Spleen (tissue), 11 donors: Measurements from ENCODE around the gene ATXN10. TPM values are rescaled to one million over a fixed set of nuclear protein-coding genes. Genes with fewer than 3 reads are reported as not detected.

Experiments used
- DNase-seq: peaks from one replicate; pipeline ENCODE4 v3.0.0-alpha.2; 2020
- H3K27ac ChIP-seq, 8 donors: fragments of 200-600 bp; sonication (generic) in 7 of 8; 1 replicate in 4 of 8; 2 replicates in 4 of 8; pipeline versions ENCODE4 v1.5.0 to v1.8.0; 2016 to 2021; ENCODE audit warnings: inconsistent platforms in 4 of 8, mild to moderate bottlenecking in 4 of 8, moderate library complexity in 1 of 8
- H3K27me3 ChIP-seq, 7 donors: fragments of 200-600 bp; sonication (generic) in 6 of 7; replicated peaks in 1 of 7; 1 replicate in 4 of 7; 2 replicates in 3 of 7; pipeline versions ENCODE4 v1.5.0 to v1.8.0; 2016 to 2021; ENCODE audit warnings: inconsistent platforms in 3 of 7, mild to moderate bottlenecking in 1 of 7
- H3K36me3 ChIP-seq, 6 donors: fragments of 200-600 bp; sonication (generic) in 5 of 6; 1 replicate in 4 of 6; 2 replicates in 2 of 6; pipeline versions ENCODE4 v1.5.0 to v1.8.0; 2016 to 2021; ENCODE audit warnings: inconsistent platforms in 2 of 6
- H3K4me1 ChIP-seq, 6 donors: fragments of 200-600 bp; sonication (generic) in 5 of 6; 1 replicate in 3 of 6; 2 replicates in 3 of 6; pipeline versions ENCODE4 v1.5.0 to v1.8.0; 2016 to 2021; ENCODE audit warnings: inconsistent platforms in 3 of 6
- H3K4me3 ChIP-seq, 8 donors: fragments of 200-600 bp; sonication (generic) in 7 of 8; 1 replicate in 4 of 8; 2 replicates in 4 of 8; pipeline versions ENCODE4 v1.5.0 to v1.8.0; 2016 to 2021; ENCODE audit warnings: inconsistent platforms in 4 of 8, mild to moderate bottlenecking in 4 of 8, moderate library complexity in 2 of 8
- H3K9me3 ChIP-seq, 8 donors: fragments of 200-600 bp; sonication (generic) in 7 of 8; 1 replicate in 4 of 8; 2 replicates in 4 of 8; pipeline versions ENCODE4 v1.5.0 to v1.8.0; 2016 to 2021; ENCODE audit warnings: inconsistent platforms in 4 of 8
- POLR2A ChIP-seq, 3 donors: fragments of 450-650 bp; IDR thresholded peaks; one replicate each; pipeline ENCODE4 v1.5.1; 2017; ENCODE audit warnings: antibody characterized with exemption in 3 of 3, mild to moderate bottlenecking in 1 of 3
- POLR2AphosphoS5 ChIP-seq, 3 donors: sonication (generic); formaldehyde crosslinking; IDR thresholded peaks; one replicate each; pipeline ENCODE4 v1.5.1; 2017; ENCODE audit warnings: antibody characterized with exemption in 3 of 3
- WGBS, 5 donors: extraction: QIAGEN DNeasy Blood & Tissue Kit in 3 of 5; methylation state at CpG; one replicate each; pipeline versions ENCODE4 v1.1.5 to v1.1.7; 2013 to 2018; 5-methylcytosine and 5-hydroxymethylcytosine counted together
- intact Hi-C: fragments of 100-400 bp; cut with DNase I; formaldehyde crosslinking; loops from one replicate; pipeline ENCODE4 v1.15.0; 2023; ENCODE audit warnings: low total_unique reads
- polyA plus RNA-seq, 3 donors: library from polyadenylated mRNA; stranded (reverse); fragments of 200-250 nt; gene quantifications; one replicate each; pipeline ENCODE4 v1.2.1, GENCODE V29; 2013
- total RNA-seq, 7 donors: library from RNA; depleted of rRNA in 3 of 7; stranded (reverse); fragments of >200 nt in 3 of 7; fragmentation: NEBNext Ultra II Directional in 4 of 7; extraction: Animal tissue kit (Norgen Biotek cat#: 25700) in 4 of 7; gene quantifications; one replicate each; pipeline versions ENCODE4 v1.1.0 to v1.2.1, GENCODE V29; 2016 to 2021
- TF ChIP-seq, protein P1 (sequence below), 11 experiments: fragments of 200-600 bp in 7 of 11; fragments of 450-650 bp in 4 of 11; sonication (generic) in 4 of 11; IDR thresholded peaks in 8 of 11; conservative IDR thresholded peaks in 3 of 11; 1 replicate in 7 of 11; 2 replicates in 4 of 11; pipeline versions ENCODE4 v1.4.0 to v1.8.0; 2016 to 2021; ENCODE audit warnings: antibody characterized with exemption in 11 of 11, inconsistent platforms in 4 of 11, mild to moderate bottlenecking in 1 of 11
- donor health status: healthy with polysubstance abuse.
- donor health status: DM: no; HTN: no; CAD: no; lungs with moderate emphysema.
- donor health status: DM: no; HTN: no; CAD: no.
- donor health status: Bipolar disorder and iron deficiency.
- donor health status: healthy.
- donor health status: DM: no; HTN: no; CAD: no.
- donor health status: DM: yes; HTN: yes; CAD: no.

The ATXN10 gene
- total and polyA plus RNA-seq, 10 donors = 46.1 to 119 (median 84.6) TPM

DNA sequence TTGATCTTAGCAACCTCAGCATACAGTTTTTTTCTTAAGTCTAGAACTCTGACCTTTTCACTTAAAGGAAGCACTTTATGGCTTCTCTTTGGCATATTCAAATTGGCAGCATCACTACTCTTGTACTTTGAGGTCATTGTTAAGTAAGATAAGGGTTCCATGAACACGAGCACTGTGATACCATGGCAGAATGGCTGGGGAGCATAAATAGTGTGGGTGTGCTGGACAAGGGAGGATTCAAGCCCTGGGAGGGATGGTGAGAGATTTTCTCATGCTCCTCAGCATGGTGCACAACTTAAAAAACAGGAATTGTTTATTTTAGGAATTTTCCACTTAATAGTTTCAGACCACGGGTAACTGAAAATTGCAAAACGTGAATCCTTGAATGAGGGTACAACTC is 111.4 kb downstream of the ATXN10 start:
- Histone ChIP-seq H3K27me3 (no peaks in the 10 kb centered on the region), H3K9me3 (no peaks in the 10 kb centered on the region), H3K27ac (no peak overlapping the region), H3K4me3 (no peak overlapping the region), H3K4me1 (peaks cover 0 to 21% (median 6%) of the 10 kb centered on the region in 6 donors), H3K36me3 (peaks cover 0 to 19% (median 0%) of the 10 kb centered on the region in 6 donors)
- DNase-seq = no peak
- TF ChIP-seq POLR2AphosphoS5 (IDR thresholded peaks at IDR 0.05) = no peak
- TF ChIP-seq, protein P1, sequence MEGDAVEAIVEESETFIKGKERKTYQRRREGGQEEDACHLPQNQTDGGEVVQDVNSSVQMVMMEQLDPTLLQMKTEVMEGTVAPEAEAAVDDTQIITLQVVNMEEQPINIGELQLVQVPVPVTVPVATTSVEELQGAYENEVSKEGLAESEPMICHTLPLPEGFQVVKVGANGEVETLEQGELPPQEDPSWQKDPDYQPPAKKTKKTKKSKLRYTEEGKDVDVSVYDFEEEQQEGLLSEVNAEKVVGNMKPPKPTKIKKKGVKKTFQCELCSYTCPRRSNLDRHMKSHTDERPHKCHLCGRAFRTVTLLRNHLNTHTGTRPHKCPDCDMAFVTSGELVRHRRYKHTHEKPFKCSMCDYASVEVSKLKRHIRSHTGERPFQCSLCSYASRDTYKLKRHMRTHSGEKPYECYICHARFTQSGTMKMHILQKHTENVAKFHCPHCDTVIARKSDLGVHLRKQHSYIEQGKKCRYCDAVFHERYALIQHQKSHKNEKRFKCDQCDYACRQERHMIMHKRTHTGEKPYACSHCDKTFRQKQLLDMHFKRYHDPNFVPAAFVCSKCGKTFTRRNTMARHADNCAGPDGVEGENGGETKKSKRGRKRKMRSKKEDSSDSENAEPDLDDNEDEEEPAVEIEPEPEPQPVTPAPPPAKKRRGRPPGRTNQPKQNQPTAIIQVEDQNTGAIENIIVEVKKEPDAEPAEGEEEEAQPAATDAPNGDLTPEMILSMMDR (IDR thresholded peaks at IDR 0.05 in 8 of 11, conservative IDR thresholded peaks at IDR 0.05 in 3 of 11) = no peak
- TF ChIP-seq POLR2A (IDR thresholded peaks at IDR 0.05) = no peak
- WGBS, 5 donors = 73 to 89% (median 75%) methylated on average over 3 of the region's 3 CpGs
- intact Hi-C loops = no loop called here

DNA sequence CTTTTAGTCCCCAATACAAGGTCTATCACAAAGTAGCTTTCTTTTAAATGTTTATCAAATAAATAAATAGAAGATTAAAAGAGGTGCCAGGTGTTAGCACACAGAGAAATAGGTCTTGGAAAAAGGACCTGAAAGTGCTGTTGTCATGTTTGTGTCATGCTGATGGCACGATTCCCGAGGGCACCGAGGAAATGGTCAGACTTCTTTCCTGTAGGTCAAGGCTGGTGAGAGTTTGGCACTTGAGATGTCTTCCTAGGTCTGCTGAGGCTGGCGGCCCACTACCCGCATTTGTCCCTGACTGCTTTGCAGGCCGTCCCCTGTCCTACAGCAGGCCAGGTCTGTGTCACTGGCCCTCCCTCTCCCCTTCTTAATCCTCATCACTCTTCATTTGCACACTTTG is 112.1 kb downstream of the ATXN10 start:
- WGBS, 5 donors = 68 to 91% (median 76%) methylated on average over 6 of the region's 6 CpGs
- Histone ChIP-seq H3K4me1 (peaks cover 0 to 21% (median 6%) of the 10 kb centered on the region in 6 donors), H3K36me3 (peaks cover 0 to 26% (median 0%) of the 10 kb centered on the region in 6 donors), H3K9me3 (no peaks in the 10 kb centered on the region), H3K27me3 (no peaks in the 10 kb centered on the region), H3K4me3 (no peak overlapping the region), H3K27ac (no peak overlapping the region)
- intact Hi-C loops = no loop called here
- DNase-seq = no peak
- TF ChIP-seq POLR2A (IDR thresholded peaks at IDR 0.05) (no peak), POLR2AphosphoS5 (IDR thresholded peaks at IDR 0.05) (no peak)
- TF ChIP-seq, protein P1 (IDR thresholded peaks at IDR 0.05 in 8 of 11, conservative IDR thresholded peaks at IDR 0.05 in 3 of 11) = no peak

DNA sequence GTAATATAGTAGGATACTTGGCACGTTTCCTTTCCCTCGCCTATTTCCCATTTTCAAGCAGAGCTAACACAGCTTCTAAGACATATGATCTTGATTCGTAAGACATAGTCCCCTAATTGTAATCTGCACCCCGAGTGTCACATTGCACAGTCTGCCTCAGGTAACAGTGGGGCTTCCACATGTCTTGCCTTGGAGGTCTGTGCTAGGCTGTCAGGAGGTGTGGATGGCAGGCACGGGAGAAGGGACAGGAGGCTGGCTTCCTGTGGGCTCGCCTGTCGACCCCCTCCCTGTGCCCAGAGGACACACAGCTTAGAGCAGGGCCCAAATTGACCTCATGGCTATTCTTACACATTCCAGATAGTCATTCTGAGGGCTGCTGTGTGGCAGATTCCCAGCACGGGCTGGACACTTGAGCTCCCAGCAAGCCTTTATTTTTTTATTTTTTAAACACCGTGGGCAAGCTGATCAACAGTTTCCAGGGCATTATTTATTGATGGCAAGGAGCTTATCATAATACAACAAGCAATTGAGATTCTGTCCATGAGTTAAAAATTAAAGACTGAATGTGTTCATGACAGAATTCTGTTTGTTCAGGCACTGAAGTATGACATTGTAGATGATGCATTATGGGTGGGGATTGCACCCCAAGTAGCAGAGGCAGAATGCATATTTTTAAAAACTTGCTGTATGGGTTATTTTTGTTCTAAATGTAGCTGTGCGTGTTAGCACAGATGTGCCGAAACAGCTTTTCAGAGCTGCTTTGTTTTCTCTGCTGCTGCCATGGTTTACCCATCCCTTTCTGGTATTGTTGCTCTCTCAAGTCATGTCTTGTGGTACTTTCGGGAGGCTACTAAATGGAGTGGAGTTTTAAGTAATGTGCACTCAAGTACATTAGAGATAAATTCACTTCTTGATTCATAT is 113.0 kb downstream of the ATXN10 start:
- intact Hi-C loops = no loop called here
- H3K27ac ChIP-seq = no peak overlapping the region
- H3K36me3 ChIP-seq = peaks cover 0 to 25% (median 0%) of the 10 kb centered on the region in 6 donors
- H3K4me3 ChIP-seq = no peak overlapping the region
- no peak for DNase-seq
- no peaks in the 10 kb centered on the region for H3K9me3 ChIP-seq
- WGBS, 5 donors = 84 to 89% (median 87%) methylated on average over 10 to 12 of the region's 12 CpGs
- H3K4me1 ChIP-seq = peaks cover 0 to 21% (median 6%) of the 10 kb centered on the region in 6 donors
- no peak for TF ChIP-seq POLR2A (IDR thresholded peaks at IDR 0.05)
- no peak for TF ChIP-seq POLR2AphosphoS5 (IDR thresholded peaks at IDR 0.05)
- TF ChIP-seq, protein P1 (IDR thresholded peaks at IDR 0.05 in 8 of 11, conservative IDR thresholded peaks at IDR 0.05 in 3 of 11) = no peak
- H3K27me3 ChIP-seq = no peaks in the 10 kb centered on the region

DNA sequence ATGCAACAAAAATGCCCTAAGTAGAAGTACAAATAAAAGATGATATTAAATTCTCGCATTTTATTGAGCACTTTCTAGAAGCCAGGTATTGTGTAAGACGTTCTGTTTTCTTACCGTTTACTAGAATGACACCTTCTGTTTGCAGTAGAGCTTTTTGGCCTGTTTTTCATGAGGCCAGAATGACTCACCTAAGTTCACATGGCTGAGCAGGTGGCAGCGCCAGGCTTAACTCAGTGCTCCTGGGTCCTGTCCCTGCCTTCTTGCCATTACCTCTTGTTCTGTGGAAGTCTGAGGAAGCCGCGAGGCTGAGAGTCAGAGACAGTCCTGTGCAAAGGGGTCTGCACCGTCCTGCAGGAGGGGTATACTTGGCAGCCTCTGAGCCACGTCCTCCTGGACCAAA is 113.8 kb downstream of the ATXN10 start:
- WGBS, 5 donors = 80 to 93% (median 89%) methylated on average over 8 of the region's 8 CpGs
- H3K27ac ChIP-seq = no peak overlapping the region
- peaks cover 0 to 18% (median 0%) of the 10 kb centered on the region in 6 donors for H3K36me3 ChIP-seq
- H3K4me3 ChIP-seq = no peak overlapping the region
- no peaks in the 10 kb centered on the region for H3K9me3 ChIP-seq
- no peak for DNase-seq
- intact Hi-C loops = no loop called here
- no peaks in the 10 kb centered on the region for H3K27me3 ChIP-seq
- peaks cover 0 to 21% (median 6%) of the 10 kb centered on the region in 6 donors for H3K4me1 ChIP-seq
- TF ChIP-seq POLR2A (IDR thresholded peaks at IDR 0.05) = no peak
- TF ChIP-seq, protein P1 (IDR thresholded peaks at IDR 0.05 in 8 of 11, conservative IDR thresholded peaks at IDR 0.05 in 3 of 11) = no peak
- TF ChIP-seq POLR2AphosphoS5 (IDR thresholded peaks at IDR 0.05) = no peak
